HT1080 (cell line): ENCODE results near the gene TMEM250. TPM values are rescaled to one million over a fixed set of nuclear protein-coding genes. Genes with fewer than 3 reads are reported as not detected.

Source experiments
- DNase-seq: peaks from one replicate; pipeline ENCODE4 v3.0.0-alpha.2; 2015; ENCODE audit warnings: low read depth
- total RNA-seq: library from RNA; depleted of rRNA; stranded (reverse); fragments of >200 nt; shearing (Covaris generic); gene quantifications from 2 replicates; pipeline ENCODE4 v1.2.3, GENCODE V29; 2014

The TMEM250 gene
- total RNA-seq, 1 experiment from 2014 or later = 63.7 TPM

- no peak for DNase-seq
Observed at GRCh38 chr9:136096505-136097001, 22.1 kb downstream of the TMEM250 start.

GRCh38 chr9:136095070-136096058 is 23.3 kb downstream of the TMEM250 start, which contains the start of gene NACC2:
Gene NACC2 (minus strand): TSS chr9:136095289. CDS start chr9:136050521, 44,768 bp downstream.
- DNase-seq = no peak

- DNase-seq = no peak
Observed at GRCh38 chr9:136093995-136094881, 24.4 kb downstream of the TMEM250 start.

GRCh38 chr9:136093346-136093986 is 25.2 kb downstream of the TMEM250 start:
- no peak for DNase-seq

- DNase-seq = no peak
Observed at GRCh38 chr9:136092741-136093140, 25.9 kb downstream of the TMEM250 start.

GRCh38 chr9:136092353-136092650 is 26.4 kb downstream of the TMEM250 start:
- DNase-seq = no peak

- no peak for DNase-seq
Observed at GRCh38 chr9:136091582-136092352, 26.9 kb downstream of the TMEM250 start.

- DNase-seq = no peak
Observed at GRCh38 chr9:136090768-136091581, 27.7 kb downstream of the TMEM250 start.

GRCh38 chr9:136090056-136090735 is 28.5 kb downstream of the TMEM250 start:
- DNase-seq = no peak

GRCh38 chr9:136089697-136090045 is 29.0 kb downstream of the TMEM250 start:
- peak; percentile 46 for DNase-seq

GRCh38 chr9:136088939-136089696 is 29.6 kb downstream of the TMEM250 start:
- no peak for DNase-seq

GRCh38 chr9:136088481-136088938 is 30.2 kb downstream of the TMEM250 start:
- DNase-seq = no peak

- no peak for DNase-seq
Observed at GRCh38 chr9:136087741-136088480, 30.8 kb downstream of the TMEM250 start.

GRCh38 chr9:136086951-136087740 is 31.5 kb downstream of the TMEM250 start:
- DNase-seq = no peak

- no peak for DNase-seq
Observed at GRCh38 chr9:136086213-136086881, 32.3 kb downstream of the TMEM250 start.

GRCh38 chr9:136085815-136086212 is 32.9 kb downstream of the TMEM250 start:
- DNase-seq = no peak
